G401.6 (cell line): ENCODE data around the gene YWHAB.
"Not testable (repeated sequence)": the region's sequence is repeated elsewhere in the genome, so short reads cannot be mapped to it uniquely, and the experiment has no call there.

ENCODE experiments used
- FAIRE-seq: peaks from 2 replicates; lab custom pipeline; 2012; peaks lifted over from hg19 to GRCh38; lab: Jason Lieb, UNC

Gene YWHAB

GRCh38 chr20:44885392-44886265 is at the start of gene YWHAB:
TSS of gene YWHAB (plus strand) at chr20:44885705. CDS start at chr20:44901534, 15,829 bp downstream.
- peak; percentile 97 for FAIRE-seq

- no peak for FAIRE-seq
These were observed 48.8 kb upstream of the YWHAB start for GRCh38 chr20:44836601-44837120.

GRCh38 chr20:44837946-44838345 is 47.6 kb upstream of the YWHAB start:
- no peak for FAIRE-seq

GRCh38 chr20:44838521-44838920 is 47.0 kb upstream of the YWHAB start:
- no peak for FAIRE-seq

- no peak for FAIRE-seq
These were observed 46.0 kb upstream of the YWHAB start for GRCh38 chr20:44839481-44839880.

GRCh38 chr20:44840826-44841225 is 44.7 kb upstream of the YWHAB start:
- FAIRE-seq, result no peak

- FAIRE-seq, result no peak
These were observed 43.5 kb upstream of the YWHAB start for GRCh38 chr20:44841955-44842354.

- FAIRE-seq, result no peak
These were observed 41.6 kb upstream of the YWHAB start for GRCh38 chr20:44843876-44844275.

GRCh38 chr20:44848254-44849015 is 37.1 kb upstream of the YWHAB start:
- FAIRE-seq, result no peak

- FAIRE-seq, result no peak
These were observed 35.8 kb upstream of the YWHAB start for GRCh38 chr20:44849703-44850102.

GRCh38 chr20:44850272-44850671 is 35.2 kb upstream of the YWHAB start:
- FAIRE-seq, result no peak

- FAIRE-seq, result no peak
These were observed 34.7 kb upstream of the YWHAB start for GRCh38 chr20:44850837-44851236.

GRCh38 chr20:44851545-44851944 is 34.0 kb upstream of the YWHAB start:
- FAIRE-seq, result no peak

- no peak for FAIRE-seq
These were observed 29.1 kb upstream of the YWHAB start for GRCh38 chr20:44856442-44856841.

- FAIRE-seq, result no peak
These were observed 28.6 kb upstream of the YWHAB start for GRCh38 chr20:44856856-44857448.

GRCh38 chr20:44858606-44859360 is 26.7 kb upstream of the YWHAB start:
- FAIRE-seq, result no peak

GRCh38 chr20:44861531-44862006 is 23.9 kb upstream of the YWHAB start:
- FAIRE-seq, result no peak

- no peak for FAIRE-seq
These were observed 23.2 kb upstream of the YWHAB start for GRCh38 chr20:44862286-44862685.

GRCh38 chr20:44863365-44864084 is 22.0 kb upstream of the YWHAB start:
- FAIRE-seq, result not testable (repeated sequence)

- not testable (repeated sequence) for FAIRE-seq
These were observed 21.0 kb upstream of the YWHAB start for GRCh38 chr20:44864493-44864892.

- no peak for FAIRE-seq
These were observed 18.7 kb upstream of the YWHAB start for GRCh38 chr20:44866703-44867335.
